ENCODE data around the gene STAT5A. TPM values are rescaled to one million over a fixed set of nuclear protein-coding genes. Genes with fewer than 3 reads are reported as not detected.
A peak's percentile ranks its signal among the peaks of the same experiment; 100 is the strongest.

Gene STAT5A
- total and polyA plus RNA-seq, 9 of the 15 experiments (the other 6 are each of a cell fraction or from before 2014, with no cell fraction given) = 79.9 to 415 (median 196) TPM

DNA sequence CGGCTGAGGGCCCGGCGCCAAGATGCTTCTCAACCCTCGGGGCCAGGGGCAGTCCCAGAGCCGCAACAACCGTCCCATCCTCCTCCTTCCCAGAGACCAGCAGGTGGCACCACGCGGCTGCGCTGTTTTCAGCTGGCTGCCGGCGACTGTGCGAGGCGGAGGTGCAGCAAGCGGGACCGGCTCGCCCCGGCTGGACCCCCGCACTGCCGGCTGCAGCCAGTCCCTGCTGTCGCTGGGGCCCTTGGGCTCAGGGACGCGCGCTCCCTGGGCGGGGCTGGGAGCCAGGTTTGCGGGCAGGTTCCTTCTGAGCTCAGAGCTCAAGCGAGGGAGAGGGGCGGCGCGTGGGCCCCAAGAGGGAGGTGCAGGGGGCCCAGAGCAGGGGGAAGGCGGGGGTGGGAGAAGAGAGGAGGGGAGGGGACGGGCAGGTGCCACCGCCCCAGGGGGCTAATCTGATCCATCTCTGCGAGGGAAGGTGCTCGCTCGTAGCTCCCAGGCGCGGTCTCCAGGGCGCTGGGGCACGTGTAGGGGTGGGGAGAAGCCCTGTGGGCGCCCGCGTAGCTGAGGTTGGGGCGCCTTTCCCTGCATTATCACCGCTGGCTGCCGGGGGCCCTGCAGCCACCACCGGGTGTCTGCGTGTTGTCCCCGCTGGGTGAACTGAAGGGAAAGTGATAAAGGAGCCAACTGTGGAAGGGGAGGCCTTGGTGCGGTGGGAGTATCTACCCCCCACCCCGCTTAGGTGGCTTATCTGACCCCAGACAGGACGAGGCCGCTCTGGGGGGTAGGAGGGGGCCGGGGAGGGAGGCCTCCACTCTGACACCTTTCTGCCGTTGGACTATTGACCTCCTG is 24.2 kb downstream of the STAT5A start (continued):
- TF ChIP-seq ZFP36 (IDR thresholded peaks at IDR 0.05; ENCODE audit: low read depth, low read length, partially characterized antibody) (no peak), ZNF584 (CRISPR knock-in tag; IDR thresholded peaks at IDR 0.05; ENCODE audit: low read depth) (no peak), NCOA1 (IDR thresholded peaks at IDR 0.05; ENCODE audit: low read depth) (peak; percentile 90; the same call in 1 of the 2 replicates), RUNX1 (IDR thresholded peaks at IDR 0.05; ENCODE audit: low read depth) (peak; percentile 76; the same call in 1 of the 2 replicates)

DNA sequence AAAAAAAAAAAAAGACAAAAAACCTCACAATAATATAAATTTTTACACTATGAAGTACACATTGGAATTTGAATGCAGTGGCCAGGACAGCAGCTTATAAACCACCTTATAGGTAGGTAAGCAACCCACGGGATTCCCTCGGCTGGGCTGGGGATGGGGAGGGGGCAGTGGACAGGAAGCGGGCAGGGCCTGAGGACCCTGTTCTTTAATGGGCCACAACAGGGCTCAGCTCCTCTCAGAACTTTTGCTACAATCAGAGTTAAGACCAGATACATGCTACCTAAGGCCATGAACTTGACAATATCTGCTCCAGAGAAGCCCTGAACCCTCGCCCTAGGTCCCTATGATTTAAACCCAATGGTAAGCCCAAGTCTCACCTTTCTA is 25.1 kb downstream of the STAT5A start:
- peaks cover 81% of the 10 kb centered on the region for H3K36me3 ChIP-seq (ENCODE audit: control insufficient read depth, insufficient read depth, low read length)
- no TSS peak for BruUV-seq (replicated peaks)
- TF ChIP-seq SUPT5H (IDR thresholded peaks at IDR 0.05) = no peak; the same call in none of the 2 replicates
- no peak for TF ChIP-seq MTA3 (IDR thresholded peaks at IDR 0.05; ENCODE audit: borderline replicate concordance)
- TF ChIP-seq PTRF (tag; IDR thresholded peaks at IDR 0.05) = no peak
- TF ChIP-seq ELF1 (tag; IDR thresholded peaks at IDR 0.05) = peak; percentile 7; the same call in 1 of the 2 replicates
- TF ChIP-seq BRF1 (IDR thresholded peaks at IDR 0.05; ENCODE audit: borderline replicate concordance, extremely low read depth, insufficient read length) = no peak
- TF ChIP-seq GTF2F1 (IDR thresholded peaks at IDR 0.05; ENCODE audit: low read depth, low read length) = no peak
- no peak for TF ChIP-seq ZFX (CRISPR knock-in tag; IDR thresholded peaks at IDR 0.05)
- no peak for TF ChIP-seq BRD4 (IDR thresholded peaks at IDR 0.05)
- no peak for TF ChIP-seq KDM1A (IDR thresholded peaks at IDR 0.05)
- TF ChIP-seq, protein P1, sequence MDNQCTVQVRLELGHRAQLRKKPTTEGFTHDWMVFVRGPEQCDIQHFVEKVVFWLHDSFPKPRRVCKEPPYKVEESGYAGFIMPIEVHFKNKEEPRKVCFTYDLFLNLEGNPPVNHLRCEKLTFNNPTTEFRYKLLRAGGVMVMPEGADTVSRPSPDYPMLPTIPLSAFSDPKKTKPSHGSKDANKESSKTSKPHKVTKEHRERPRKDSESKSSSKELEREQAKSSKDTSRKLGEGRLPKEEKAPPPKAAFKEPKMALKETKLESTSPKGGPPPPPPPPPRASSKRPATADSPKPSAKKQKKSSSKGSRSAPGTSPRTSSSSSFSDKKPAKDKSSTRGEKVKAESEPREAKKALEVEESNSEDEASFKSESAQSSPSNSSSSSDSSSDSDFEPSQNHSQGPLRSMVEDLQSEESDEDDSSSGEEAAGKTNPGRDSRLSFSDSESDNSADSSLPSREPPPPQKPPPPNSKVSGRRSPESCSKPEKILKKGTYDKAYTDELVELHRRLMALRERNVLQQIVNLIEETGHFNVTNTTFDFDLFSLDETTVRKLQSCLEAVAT (IDR thresholded peaks at IDR 0.05) = no peak
- TF ChIP-seq ZC3H8 (IDR thresholded peaks at IDR 0.05) = peak; percentile 10; the same call in 1 of the 2 replicates
- TF ChIP-seq ZNF644 (tag; IDR thresholded peaks at IDR 0.05; ENCODE audit: low read depth) = no peak
- no peak for TF ChIP-seq KLF16 (IDR thresholded peaks at IDR 0.05)
- 0 out of 2 replicates have a peak, but pooled peaks have one; percentile 42 for TF ChIP-seq POLR2H (tag; IDR thresholded peaks at IDR 0.05; ENCODE audit: low read depth)
- TF ChIP-seq ZBTB17 (CRISPR knock-in tag; IDR thresholded peaks at IDR 0.05) = no peak
- no peak for TF ChIP-seq FOXA1 (IDR thresholded peaks at IDR 0.05; ENCODE audit: borderline replicate concordance)
- no peak for TF ChIP-seq MCM3 (IDR thresholded peaks at IDR 0.05)
- no peak for TF ChIP-seq ATF1 (CRISPR knock-in tag; IDR thresholded peaks at IDR 0.05)
- no peak for TF ChIP-seq ATF1 (tag; IDR thresholded peaks at IDR 0.05)

More for the DNA sequence above, 25.1 kb downstream of the STAT5A start:
- no peaks in the 10 kb centered on the region for H4K20me1 ChIP-seq (replicated peaks; ENCODE audit: control insufficient read depth, insufficient read depth, low read length)
- peaks cover 68% of the 10 kb centered on the region for H3K79me2 ChIP-seq (ENCODE audit: control insufficient read depth, insufficient read depth, low read length)
- H3K4me1 ChIP-seq (replicated peaks in 1 of 2; ENCODE audit: control insufficient read depth in 2 of 2, insufficient read depth in 2 of 2, low read length in 2 of 2) = peaks cover 88 to 90% of the 10 kb centered on the region in 2 experiments
- H3K27me3 ChIP-seq (ENCODE audit: control insufficient read depth in 2 of 2, insufficient read depth in 2 of 2, low read length in 2 of 2) = no peaks in the 10 kb centered on the region
- no peak for ATAC-seq
- H2AFZ ChIP-seq (ENCODE audit: low read depth, low read length) = no peak overlapping the region
- peak overlapping the region; percentile 69 for H3K4me2 ChIP-seq (ENCODE audit: insufficient read depth, low read length)
- no peak for FAIRE-seq
- H3K9me1 ChIP-seq (ENCODE audit: control insufficient read depth, insufficient read depth, low read length) = no peaks in the 10 kb centered on the region
- in situ Hi-C loops (cut with MboI) = no loop called here
- CTCF ChIA-PET (ENCODE audit: low intra/inter-chr PET ratio) = interaction anchor here (0.6 to 1.1 kb wide), 2 partner anchors 10 to 496 kb away, joined by 3 read pairs; no protein-coding TSS in a partner anchor
- peak overlapping the region; percentile 100 for H3K27ac ChIP-seq (ENCODE audit: extremely low read depth, low read depth, low read length)
- H3K9ac ChIP-seq (ENCODE audit: insufficient read depth in 1 of 2, low read depth in 2 of 2, low read length in 2 of 2) = peak overlapping the region; percentile 79 to 100; a peak in 3 of 4 replicates
- DNase-seq (ENCODE audit: extremely low read depth in 1 of 4, low spot score in 3 of 4) = peak in 1 of 4 experiments; percentile 56
- 0% methylated on average over 4 of the region's 4 CpGs for WGBS (ENCODE audit: insufficient coverage, low coverage, missing lambda C conversion rate)
- H3K9me3 ChIP-seq (replicated peaks; ENCODE audit: control insufficient read depth, insufficient read depth, low read depth, low read length) = no peaks in the 10 kb centered on the region
- no peak overlapping the region for H3K4me3 ChIP-seq
- POLR2A ChIA-PET = interaction anchor here (0.8 to 2.8 kb wide), 11 partner anchors 9 to 214 kb away, joined by 3 to 13 read pairs (median 4); no protein-coding TSS in a partner anchor
- intact Hi-C loops (cut with micrococcal nuclease) = loop anchor here (2.0 to 10.0 kb wide), 2 partner anchors 27 to 89 kb away; no protein-coding TSS in a partner anchor

Measured in K562 (cell line).